HT-29 (cell line): ENCODE results near the gene FKRP. TPM values are rescaled to one million over a fixed set of nuclear protein-coding genes. Genes with fewer than 3 reads are reported as not detected.
A peak's percentile ranks its signal among the peaks of the same experiment; 100 is the strongest.
"Not testable (repeated sequence)": the region's sequence is repeated elsewhere in the genome, so short reads cannot be mapped to it uniquely, and the experiment has no call there.

Experiments used
- DNase-seq: peaks from one replicate; pipeline ENCODE4 v3.0.0-alpha.2; 2015; ENCODE audit warnings: low spot score
- total RNA-seq: library from RNA; depleted of rRNA; stranded (reverse); fragments of >200 nt; shearing (Covaris generic); gene quantifications from 2 replicates; pipeline ENCODE4 v1.2.3, GENCODE V29; 2014

FKRP gene
- total RNA-seq, 1 experiment from 2014 or later, result 30.7 TPM

GRCh38 chr19:46759206-46759605 is 13.3 kb downstream of the FKRP start:
- no peak for DNase-seq

GRCh38 chr19:46759817-46760333 is 14.0 kb downstream of the FKRP start:
- DNase-seq, result no peak

GRCh38 chr19:46760363-46760762 is 14.5 kb downstream of the FKRP start:
- DNase-seq, result no peak

- not testable (repeated sequence) for DNase-seq
These were observed 15.0 kb downstream of the FKRP start for GRCh38 chr19:46760897-46761296.

GRCh38 chr19:46761418-46761831 is 15.6 kb downstream of the FKRP start:
- no peak for DNase-seq

GRCh38 chr19:46762245-46762890 is 16.5 kb downstream of the FKRP start:
- no peak for DNase-seq

- peak; percentile 87 for DNase-seq
These were observed 19.0 kb downstream of the FKRP start for GRCh38 chr19:46764817-46765291.

GRCh38 chr19:46766569-46767317 is 20.9 kb downstream of the FKRP start:
- peak; percentile 93 for DNase-seq

GRCh38 chr19:46768746-46769145 is 22.9 kb downstream of the FKRP start:
- DNase-seq, result peak; percentile 59

GRCh38 chr19:46772170-46773017 is 26.5 kb downstream of the FKRP start:
- no peak for DNase-seq

GRCh38 chr19:46773018-46773399 is 27.2 kb downstream of the FKRP start:
- DNase-seq, result no peak

GRCh38 chr19:46775642-46776258 is 29.9 kb downstream of the FKRP start:
- no peak for DNase-seq

GRCh38 chr19:46776927-46777911 is 31.4 kb downstream of the FKRP start:
- DNase-seq, result no peak

GRCh38 chr19:46777956-46778645 is 32.2 kb downstream of the FKRP start:
- DNase-seq, result not testable (repeated sequence)

- no peak for DNase-seq
These were observed 36.6 kb downstream of the FKRP start for GRCh38 chr19:46782355-46783019.

- DNase-seq, result no peak
These were observed 37.8 kb downstream of the FKRP start for GRCh38 chr19:46783670-46784069.

GRCh38 chr19:46784262-46785053 is 38.6 kb downstream of the FKRP start:
- peak; percentile 99 for DNase-seq
